ENCODE measurements around the gene IGLL5. TPM values are rescaled to one million over a fixed set of nuclear protein-coding genes. Genes with fewer than 3 reads are reported as not detected.
"Not testable (repeated sequence)": the region's sequence is repeated elsewhere in the genome, so short reads cannot be mapped to it uniquely, and the experiment has no call there.

The IGLL5 gene
- total RNA-seq, 4 donors from 2014 or later = 0.90 to 7.4 (median 2.7) TPM; not detected in 1

DNA sequence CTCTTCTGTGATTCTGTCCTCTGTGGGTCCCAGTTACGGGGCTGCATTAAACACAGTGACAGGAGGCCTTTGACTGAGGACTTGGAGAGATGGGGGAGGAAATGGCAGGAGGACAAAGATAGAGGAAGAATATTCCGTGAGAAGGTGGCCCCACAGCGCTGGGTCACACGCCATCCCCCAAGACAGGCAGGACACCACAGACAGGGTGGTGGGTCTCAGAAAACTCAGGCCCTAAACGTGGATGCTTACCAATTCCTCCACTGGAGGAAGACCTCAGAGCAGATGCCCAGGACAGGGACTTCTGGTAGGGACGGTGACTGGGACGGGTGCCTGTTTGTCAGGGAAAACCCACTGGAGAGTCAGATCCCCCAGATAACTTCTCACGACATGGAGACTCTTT lies 34.0 kb downstream of the IGLL5 start:
- TF ChIP-seq POLR2A (IDR thresholded peaks at IDR 0.05) = no peak
- TF ChIP-seq, protein P1, sequence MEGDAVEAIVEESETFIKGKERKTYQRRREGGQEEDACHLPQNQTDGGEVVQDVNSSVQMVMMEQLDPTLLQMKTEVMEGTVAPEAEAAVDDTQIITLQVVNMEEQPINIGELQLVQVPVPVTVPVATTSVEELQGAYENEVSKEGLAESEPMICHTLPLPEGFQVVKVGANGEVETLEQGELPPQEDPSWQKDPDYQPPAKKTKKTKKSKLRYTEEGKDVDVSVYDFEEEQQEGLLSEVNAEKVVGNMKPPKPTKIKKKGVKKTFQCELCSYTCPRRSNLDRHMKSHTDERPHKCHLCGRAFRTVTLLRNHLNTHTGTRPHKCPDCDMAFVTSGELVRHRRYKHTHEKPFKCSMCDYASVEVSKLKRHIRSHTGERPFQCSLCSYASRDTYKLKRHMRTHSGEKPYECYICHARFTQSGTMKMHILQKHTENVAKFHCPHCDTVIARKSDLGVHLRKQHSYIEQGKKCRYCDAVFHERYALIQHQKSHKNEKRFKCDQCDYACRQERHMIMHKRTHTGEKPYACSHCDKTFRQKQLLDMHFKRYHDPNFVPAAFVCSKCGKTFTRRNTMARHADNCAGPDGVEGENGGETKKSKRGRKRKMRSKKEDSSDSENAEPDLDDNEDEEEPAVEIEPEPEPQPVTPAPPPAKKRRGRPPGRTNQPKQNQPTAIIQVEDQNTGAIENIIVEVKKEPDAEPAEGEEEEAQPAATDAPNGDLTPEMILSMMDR (IDR thresholded peaks at IDR 0.05) = no peak
- Histone ChIP-seq H3K27ac (no peak overlapping the region), H3K4me3 (no peak overlapping the region), H3K4me1 (no peaks in the 10 kb centered on the region), H3K36me3 (no peaks in the 10 kb centered on the region), H3K9me3 (no peaks in the 10 kb centered on the region), H3K27me3 (no peaks in the 10 kb centered on the region)
- intact Hi-C loops (cut with DNase I; ENCODE audit: low total_unique reads) = no loop called here
- DNase-seq = no peak

DNA sequence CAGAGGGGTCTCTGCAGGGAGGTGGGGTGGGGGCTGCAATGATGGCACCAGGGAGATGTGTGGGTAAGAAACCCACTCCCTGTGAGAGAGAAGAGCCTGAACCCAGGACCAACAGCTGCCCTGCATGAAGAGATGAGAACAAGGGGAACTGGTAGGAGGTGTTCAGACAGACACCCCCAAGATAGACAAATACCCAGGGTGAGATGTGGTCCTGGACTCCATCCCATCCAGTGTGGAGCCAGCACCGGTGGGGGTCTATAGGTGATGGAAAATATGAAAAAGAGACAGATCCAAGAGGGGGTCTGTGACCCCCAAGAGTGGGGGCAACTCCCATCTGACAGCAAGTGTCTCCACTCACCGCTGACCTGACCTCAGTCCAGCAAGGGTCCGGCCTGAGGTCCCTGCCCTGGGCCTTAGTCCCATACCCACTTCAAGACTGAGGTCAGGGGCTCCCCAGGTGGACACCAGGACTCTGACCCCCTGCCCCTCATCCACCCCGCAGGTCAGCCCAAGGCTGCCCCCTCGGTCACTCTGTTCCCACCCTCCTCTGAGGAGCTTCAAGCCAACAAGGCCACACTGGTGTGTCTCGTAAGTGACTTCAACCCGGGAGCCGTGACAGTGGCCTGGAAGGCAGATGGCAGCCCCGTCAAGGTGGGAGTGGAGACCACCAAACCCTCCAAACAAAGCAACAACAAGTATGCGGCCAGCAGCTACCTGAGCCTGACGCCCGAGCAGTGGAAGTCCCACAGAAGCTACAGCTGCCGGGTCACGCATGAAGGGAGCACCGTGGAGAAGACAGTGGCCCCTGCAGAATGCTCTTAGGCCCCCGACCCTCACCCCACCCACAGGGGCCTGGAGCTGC lies 34.7 kb downstream of the IGLL5 start:
- H3K4me1 ChIP-seq; intact Hi-C loops (cut with DNase I; ENCODE audit: low total_unique reads); H3K9me3 ChIP-seq: not testable (repeated sequence)

DNA sequence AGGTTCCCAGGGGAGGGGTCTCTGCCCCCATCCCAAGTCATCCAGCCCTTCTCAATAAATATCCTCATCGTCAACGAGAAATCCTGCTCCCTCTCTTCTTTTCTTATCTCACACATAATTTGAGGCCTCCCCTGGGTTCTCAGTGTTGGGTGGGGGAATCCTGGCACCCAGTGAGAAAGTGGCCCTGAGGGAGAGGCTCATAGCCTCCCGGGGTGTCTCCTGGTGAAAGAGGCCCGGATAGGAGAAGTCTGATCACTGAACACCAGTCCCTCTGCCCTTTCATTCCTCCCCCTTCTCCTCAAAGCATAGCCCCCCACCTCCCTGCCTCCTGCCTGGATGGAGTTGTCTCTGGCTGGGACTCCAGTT lies 35.3 kb downstream of the IGLL5 start:
- TF ChIP-seq, protein P1 (IDR thresholded peaks at IDR 0.05) = no peak
- no peak for TF ChIP-seq POLR2A (IDR thresholded peaks at IDR 0.05)
- H3K9me3 ChIP-seq = no peaks in the 10 kb centered on the region
- no peaks in the 10 kb centered on the region for H3K36me3 ChIP-seq
- no peak overlapping the region for H3K27ac ChIP-seq
- H3K4me1 ChIP-seq = no peaks in the 10 kb centered on the region
- no peak overlapping the region for H3K4me3 ChIP-seq
- intact Hi-C loops (cut with DNase I; ENCODE audit: low total_unique reads) = no loop called here
- H3K27me3 ChIP-seq = no peaks in the 10 kb centered on the region
- no peak for DNase-seq

More for the DNA sequence above, 34.7 kb downstream of the IGLL5 start:
- not testable (repeated sequence) for H3K4me3 ChIP-seq, H3K27me3 ChIP-seq, DNase-seq, H3K36me3 ChIP-seq, H3K27ac ChIP-seq

DNA sequence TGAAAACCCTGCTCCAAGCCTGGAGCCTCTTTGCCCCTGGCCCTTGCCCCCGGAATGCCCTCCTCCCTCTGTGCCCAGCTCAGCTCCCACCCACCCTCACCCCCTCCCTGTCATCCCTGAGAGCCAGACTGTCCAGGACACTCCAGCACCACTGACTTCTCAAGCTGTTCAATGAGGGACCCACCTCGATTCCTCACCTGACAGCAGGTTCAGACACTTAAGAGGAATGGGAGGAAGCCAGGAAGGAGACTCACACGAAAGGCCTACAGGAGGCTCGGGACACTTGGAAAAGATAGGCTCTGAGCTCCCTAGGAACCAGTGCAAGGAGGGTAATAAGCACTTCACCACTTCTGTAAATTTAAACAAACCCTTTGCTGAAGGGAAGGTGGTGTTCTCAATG lies 35.8 kb downstream of the IGLL5 start:
- Histone ChIP-seq H3K9me3 (no peaks in the 10 kb centered on the region), H3K27me3 (no peaks in the 10 kb centered on the region), H3K36me3 (no peaks in the 10 kb centered on the region), H3K4me3 (no peak overlapping the region), H3K27ac (no peak overlapping the region), H3K4me1 (no peaks in the 10 kb centered on the region)
- TF ChIP-seq, protein P1 (IDR thresholded peaks at IDR 0.05) = no peak
- TF ChIP-seq POLR2A (IDR thresholded peaks at IDR 0.05) = no peak
- DNase-seq = no peak
- intact Hi-C loops (cut with DNase I; ENCODE audit: low total_unique reads) = no loop called here

DNA sequence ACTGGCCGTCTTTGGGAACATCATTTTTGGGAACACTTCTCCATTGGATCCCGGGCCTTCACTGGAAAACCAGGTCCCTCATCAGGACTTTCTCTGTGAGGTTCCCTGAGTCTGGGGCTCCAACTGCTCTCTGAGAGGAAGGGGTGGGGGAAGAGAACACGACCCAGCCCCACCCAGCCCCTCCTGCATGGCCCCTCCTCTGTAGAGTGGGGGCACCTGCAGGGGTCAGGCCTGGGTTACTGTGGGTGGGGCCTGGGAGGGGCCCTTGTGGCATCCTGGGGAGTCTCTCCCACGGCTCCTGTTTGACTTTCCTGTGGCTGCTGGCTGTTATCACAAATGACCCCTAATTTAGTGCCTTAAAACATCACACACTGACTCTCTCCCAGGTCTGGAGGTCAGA lies 36.3 kb downstream of the IGLL5 start:
- no peaks in the 10 kb centered on the region for H3K4me1 ChIP-seq
- H3K27ac ChIP-seq = no peak overlapping the region
- TF ChIP-seq, protein P1 (IDR thresholded peaks at IDR 0.05) = no peak
- H3K36me3 ChIP-seq = no peaks in the 10 kb centered on the region
- H3K4me3 ChIP-seq = no peak overlapping the region
- intact Hi-C loops (cut with DNase I; ENCODE audit: low total_unique reads) = no loop called here
- no peaks in the 10 kb centered on the region for H3K27me3 ChIP-seq
- no peak for DNase-seq
- H3K9me3 ChIP-seq = no peaks in the 10 kb centered on the region

All from uterus (tissue), 4 donors.